Panc1 (cell line): Measurements from ENCODE around the gene LIX1. TPM values are rescaled to one million over a fixed set of nuclear protein-coding genes. Genes with fewer than 3 reads are reported as not detected.

ENCODE experiments used
- ATAC-seq: fragments of 200-7000 bp; cut with Tn5 transposase; 2 replicates; pipeline ENCODE4 v1.9.1; 2020; ENCODE audit warnings: mild to moderate bottlenecking, moderate library complexity
- BruUV-seq: library from RNA; stranded (reverse); fragments of 400-500 nt; replicated peaks from 2 replicates; lab custom pipeline; 2021; lab: Mats Ljungman, UMichigan
- CTCF ChIA-PET: fragments of 300-600 bp; sonication (Branson Sonifier 250); formaldehyde crosslinking; loops from one replicate; lab custom pipeline; 2022; ENCODE audit warnings: antibody characterized with exemption; lab: Charles Lee
- POLR2A ChIA-PET: fragments of 300-600 bp; sonication (Branson Sonifier 250); formaldehyde crosslinking; loops from one replicate; lab custom pipeline; 2022; ENCODE audit warnings: antibody characterized with exemption; lab: Charles Lee
- DNase-seq: peaks from one replicate; pipeline ENCODE4 v3.0.0-alpha.2; 2010; ENCODE audit warnings: low read depth, low spot score
- H3K27ac ChIP-seq: 2 replicates; pipeline ENCODE4 v1.5.1; 2011; ENCODE audit warnings: mild to moderate bottlenecking, low read length, inconsistent platforms
- H3K27me3 ChIP-seq: fragments of 200-500 bp; sonication (Bioruptor generic); 2 replicates; pipeline ENCODE4 v1.6.0; 2014; ENCODE audit warnings: low read length, inconsistent platforms; ENCODE audit not compliant: control insufficient read depth, insufficient read depth
- H3K36me3 ChIP-seq: fragments of 200-500 bp; sonication (Bioruptor generic); 2 replicates; pipeline ENCODE4 v1.5.1; 2014; ENCODE audit warnings: inconsistent platforms, mild to moderate bottlenecking, low read length, moderate library complexity; ENCODE audit not compliant: control insufficient read depth, insufficient read depth
- H3K4me1 ChIP-seq: 2 replicates; pipeline ENCODE4 v1.5.1; 2011; ENCODE audit warnings: inconsistent platforms, mild to moderate bottlenecking, low read length, moderate library complexity; ENCODE audit not compliant: control insufficient read depth, insufficient read depth
- H3K4me3 ChIP-seq, 2 experiments: 2 replicates each; pipeline ENCODE4 v1.5.1; 2011 to 2012; ENCODE audit warnings: low read depth in 2 of 2, low read length in 2 of 2, mild to moderate bottlenecking in 2 of 2, inconsistent platforms in 1 of 2, moderate library complexity in 1 of 2
- H3K9me3 ChIP-seq: fragments of 200-500 bp; sonication (Bioruptor generic); 2 replicates; pipeline ENCODE4 v1.5.1; 2014; ENCODE audit warnings: low read depth, mild to moderate bottlenecking, inconsistent platforms, low read length, moderate library complexity; ENCODE audit not compliant: control insufficient read depth, insufficient read depth
- POLR2AphosphoS5 ChIP-seq: IDR thresholded peaks from 2 replicates; pipeline ENCODE4 v1.6.1; 2012; ENCODE audit warnings: mild to moderate bottlenecking, low read depth, low read length, moderate library complexity
- SIN3A ChIP-seq: IDR thresholded peaks from 2 replicates; pipeline ENCODE4 v1.6.1; 2012; ENCODE audit warnings: low read depth, mild to moderate bottlenecking, low read length, moderate library complexity, borderline replicate concordance; ENCODE audit not compliant: insufficient read depth
- TCF7L2 ChIP-seq: IDR thresholded peaks from 2 replicates; pipeline ENCODE4 v1.6.1; 2011; ENCODE audit warnings: mild to moderate bottlenecking, low read depth, low read length, inconsistent platforms
- in situ Hi-C: cut with HindIII; loops from 2 replicates; pipeline ENCODE4 v1.10.0; 2016; ENCODE audit warnings: low sequenced_read_pairs, low pct_unique_long_range_greater_than_20kb
- intact Hi-C: fragments of 100-400 bp; cut with micrococcal nuclease; formaldehyde crosslinking; loops from one replicate; pipeline ENCODE4 v1.10.0; 2022; ENCODE audit not compliant: unreplicated experiment
- total RNA-seq: library from RNA; stranded (reverse); gene quantifications from one replicate; pipeline ENCODE4 v1.2.1, GENCODE V29; 2021; ENCODE audit not compliant: unreplicated experiment
- TF ChIP-seq, protein P1 (sequence below): fragments of 450-650 bp; IDR thresholded peaks from 2 replicates; pipeline ENCODE4 v1.5.1; 2017; ENCODE audit warnings: mild to moderate bottlenecking
- TF ChIP-seq, protein P2 (sequence below), 2 experiments: IDR thresholded peaks; 2 replicates each; pipeline ENCODE4 v1.6.1; 2011 to 2012; ENCODE audit warnings: low read depth in 2 of 2, control low read depth in 1 of 2, low read length in 1 of 2, mild to moderate bottlenecking in 1 of 2, moderate library complexity in 1 of 2; ENCODE audit not compliant: insufficient read depth in 1 of 2

LIX1 gene
- total RNA-seq, 1 experiment from 2014 or later, result not detected

DNA sequence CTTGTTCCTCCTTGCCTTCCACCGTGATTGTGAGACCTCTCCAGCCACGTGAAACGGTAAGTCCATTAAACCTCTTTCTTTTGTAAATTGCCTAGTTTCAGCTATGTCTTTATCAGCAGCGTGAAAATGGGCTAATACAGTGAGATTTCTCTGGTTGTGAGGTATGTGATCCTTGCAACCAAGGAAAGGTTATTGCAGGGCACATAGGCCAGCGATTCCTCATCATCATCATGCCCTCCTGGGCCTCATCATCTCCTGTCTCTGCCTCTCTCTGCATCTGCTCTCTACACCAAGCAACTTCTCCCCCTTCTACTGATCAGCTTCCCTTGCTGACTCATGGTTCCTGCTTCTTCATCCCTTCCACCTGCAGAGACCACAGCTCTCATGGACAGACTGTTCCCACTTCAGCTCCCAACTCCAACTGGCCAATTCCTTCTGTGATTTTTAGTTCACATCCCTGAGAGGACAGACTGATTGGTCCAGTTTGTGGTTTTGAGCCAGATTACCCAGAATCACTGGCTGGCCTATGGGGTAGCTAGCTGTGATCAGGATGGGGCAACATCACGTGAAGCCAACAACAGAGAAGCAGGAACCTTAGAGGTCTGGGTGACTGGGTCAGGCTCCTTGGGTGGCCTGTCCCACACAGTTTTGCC is 53.1 kb downstream of the LIX1 start:
- H3K9me3 ChIP-seq, result no peaks in the 10 kb centered on the region
- peaks cover 4% of the 10 kb centered on the region; the same call in 1 of the 2 replicates for H3K27me3 ChIP-seq
- in situ Hi-C loops, result no loop called here
- ChIA-PET POLR2A (no interaction called here), CTCF (no interaction called here)
- no peak for DNase-seq
- intact Hi-C loops, result no loop called here
- no peak overlapping the region for H3K4me3 ChIP-seq
- no peak for TF ChIP-seq SIN3A
- TF ChIP-seq TCF7L2, result no peak
- no peak for TF ChIP-seq POLR2AphosphoS5
- TF ChIP-seq, protein P1, sequence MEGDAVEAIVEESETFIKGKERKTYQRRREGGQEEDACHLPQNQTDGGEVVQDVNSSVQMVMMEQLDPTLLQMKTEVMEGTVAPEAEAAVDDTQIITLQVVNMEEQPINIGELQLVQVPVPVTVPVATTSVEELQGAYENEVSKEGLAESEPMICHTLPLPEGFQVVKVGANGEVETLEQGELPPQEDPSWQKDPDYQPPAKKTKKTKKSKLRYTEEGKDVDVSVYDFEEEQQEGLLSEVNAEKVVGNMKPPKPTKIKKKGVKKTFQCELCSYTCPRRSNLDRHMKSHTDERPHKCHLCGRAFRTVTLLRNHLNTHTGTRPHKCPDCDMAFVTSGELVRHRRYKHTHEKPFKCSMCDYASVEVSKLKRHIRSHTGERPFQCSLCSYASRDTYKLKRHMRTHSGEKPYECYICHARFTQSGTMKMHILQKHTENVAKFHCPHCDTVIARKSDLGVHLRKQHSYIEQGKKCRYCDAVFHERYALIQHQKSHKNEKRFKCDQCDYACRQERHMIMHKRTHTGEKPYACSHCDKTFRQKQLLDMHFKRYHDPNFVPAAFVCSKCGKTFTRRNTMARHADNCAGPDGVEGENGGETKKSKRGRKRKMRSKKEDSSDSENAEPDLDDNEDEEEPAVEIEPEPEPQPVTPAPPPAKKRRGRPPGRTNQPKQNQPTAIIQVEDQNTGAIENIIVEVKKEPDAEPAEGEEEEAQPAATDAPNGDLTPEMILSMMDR, result no peak
- TF ChIP-seq, protein P2, sequence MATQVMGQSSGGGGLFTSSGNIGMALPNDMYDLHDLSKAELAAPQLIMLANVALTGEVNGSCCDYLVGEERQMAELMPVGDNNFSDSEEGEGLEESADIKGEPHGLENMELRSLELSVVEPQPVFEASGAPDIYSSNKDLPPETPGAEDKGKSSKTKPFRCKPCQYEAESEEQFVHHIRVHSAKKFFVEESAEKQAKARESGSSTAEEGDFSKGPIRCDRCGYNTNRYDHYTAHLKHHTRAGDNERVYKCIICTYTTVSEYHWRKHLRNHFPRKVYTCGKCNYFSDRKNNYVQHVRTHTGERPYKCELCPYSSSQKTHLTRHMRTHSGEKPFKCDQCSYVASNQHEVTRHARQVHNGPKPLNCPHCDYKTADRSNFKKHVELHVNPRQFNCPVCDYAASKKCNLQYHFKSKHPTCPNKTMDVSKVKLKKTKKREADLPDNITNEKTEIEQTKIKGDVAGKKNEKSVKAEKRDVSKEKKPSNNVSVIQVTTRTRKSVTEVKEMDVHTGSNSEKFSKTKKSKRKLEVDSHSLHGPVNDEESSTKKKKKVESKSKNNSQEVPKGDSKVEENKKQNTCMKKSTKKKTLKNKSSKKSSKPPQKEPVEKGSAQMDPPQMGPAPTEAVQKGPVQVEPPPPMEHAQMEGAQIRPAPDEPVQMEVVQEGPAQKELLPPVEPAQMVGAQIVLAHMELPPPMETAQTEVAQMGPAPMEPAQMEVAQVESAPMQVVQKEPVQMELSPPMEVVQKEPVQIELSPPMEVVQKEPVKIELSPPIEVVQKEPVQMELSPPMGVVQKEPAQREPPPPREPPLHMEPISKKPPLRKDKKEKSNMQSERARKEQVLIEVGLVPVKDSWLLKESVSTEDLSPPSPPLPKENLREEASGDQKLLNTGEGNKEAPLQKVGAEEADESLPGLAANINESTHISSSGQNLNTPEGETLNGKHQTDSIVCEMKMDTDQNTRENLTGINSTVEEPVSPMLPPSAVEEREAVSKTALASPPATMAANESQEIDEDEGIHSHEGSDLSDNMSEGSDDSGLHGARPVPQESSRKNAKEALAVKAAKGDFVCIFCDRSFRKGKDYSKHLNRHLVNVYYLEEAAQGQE (IDR thresholded peaks at IDR 0.05; ENCODE audit: insufficient read depth in 1 of 2, low read depth in 2 of 2, low read length in 1 of 2), result no peak
- no peaks in the 10 kb centered on the region for H3K36me3 ChIP-seq
- no peak for ATAC-seq
- no TSS peak for BruUV-seq
- H3K27ac ChIP-seq, result no peak overlapping the region
- H3K4me1 ChIP-seq, result no peaks in the 10 kb centered on the region

DNA sequence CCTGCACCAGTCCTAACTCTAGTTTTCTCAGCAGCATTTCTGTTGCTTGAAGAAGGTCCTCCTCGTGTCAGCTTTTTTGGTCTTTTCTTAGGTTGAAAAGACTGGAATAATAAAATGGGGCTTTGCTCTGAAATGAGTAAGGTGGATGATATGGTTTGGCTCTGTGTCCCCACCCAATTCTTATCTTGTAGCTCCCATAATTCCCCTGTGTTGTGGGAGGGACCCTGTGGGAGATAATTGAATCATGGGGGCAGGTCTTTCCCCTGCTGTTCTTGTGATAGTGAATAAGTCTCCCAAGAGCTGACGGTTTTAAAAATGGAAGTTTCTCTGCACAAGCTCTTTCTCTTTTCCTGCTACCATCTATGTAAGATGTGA is 53.6 kb downstream of the LIX1 start:
- no peaks in the 10 kb centered on the region for H3K9me3 ChIP-seq
- POLR2A ChIA-PET, result no interaction called here
- in situ Hi-C loops (no loop called here), intact Hi-C loops (no loop called here)
- no peak for ATAC-seq
- CTCF ChIA-PET, result no interaction called here
- DNase-seq, result no peak
- no peak overlapping the region for H3K4me3 ChIP-seq
- no TSS peak for BruUV-seq
- no peak overlapping the region for H3K27ac ChIP-seq
- peaks cover 4% of the 10 kb centered on the region; the same call in 1 of the 2 replicates for H3K27me3 ChIP-seq
- H3K4me1 ChIP-seq, result no peaks in the 10 kb centered on the region
- TF ChIP-seq, protein P1, result no peak
- TF ChIP-seq TCF7L2, result no peak
- TF ChIP-seq, protein P2 (IDR thresholded peaks at IDR 0.05; ENCODE audit: insufficient read depth in 1 of 2, low read depth in 2 of 2, low read length in 1 of 2), result no peak
- H3K36me3 ChIP-seq, result no peaks in the 10 kb centered on the region
